Esophagus muscularis mucosa (tissue), 3 donors: ENCODE data around the gene GAS6.

Experiments
- POLR2A ChIP-seq: fragments of 450-650 bp; IDR thresholded peaks from one replicate; pipeline ENCODE4 v1.6.1; 2017; ENCODE audit warnings: antibody characterized with exemption, moderate library complexity, mild to moderate bottlenecking, low read depth
- TF ChIP-seq, protein P1 (sequence below), 3 experiments: fragments of 200-600 bp in 2 of 3; fragments of 450-650 bp in 1 of 3; sonication (generic) in 2 of 3; IDR thresholded peaks; one replicate each; pipeline ENCODE4 v1.5.1; 2017 to 2019; ENCODE audit warnings: antibody characterized with exemption in 3 of 3, mild to moderate bottlenecking in 2 of 3, moderate library complexity in 1 of 3

DNA sequence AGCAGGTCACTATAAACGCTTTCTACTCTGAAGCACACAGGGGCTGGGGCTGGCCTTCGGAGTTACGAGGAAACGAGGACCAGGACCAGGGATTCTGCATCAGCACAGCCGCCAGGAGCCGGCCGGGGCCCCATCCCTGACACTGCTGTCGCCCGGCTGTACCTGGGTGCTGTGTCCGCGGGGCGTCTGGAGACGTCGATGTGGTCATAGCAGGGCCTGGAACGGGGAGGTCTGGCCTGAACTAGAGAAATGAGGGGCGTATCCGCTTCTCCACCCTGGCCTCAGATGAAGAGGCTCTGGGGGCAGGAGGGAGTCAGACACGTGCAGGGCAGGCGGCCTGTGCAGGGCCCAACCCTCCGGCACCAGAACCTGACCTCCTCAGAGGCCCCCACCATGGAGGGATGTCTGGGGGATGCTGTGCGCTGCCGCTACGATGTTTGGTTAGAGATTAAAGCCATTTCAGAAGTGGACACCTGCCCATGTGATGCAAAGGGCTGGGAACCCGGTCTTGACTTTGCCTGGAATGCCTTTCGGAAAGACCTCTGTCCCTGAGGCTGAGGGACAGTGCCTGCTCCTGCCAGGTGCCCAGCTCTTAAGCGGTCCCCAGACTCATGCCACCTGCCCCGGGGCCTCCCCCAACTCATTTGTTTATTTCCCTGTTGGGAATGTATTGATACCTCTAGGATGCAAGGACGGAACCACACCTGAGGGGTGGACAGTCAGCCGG, 21.4 kb downstream of the GAS6 start:
- TF ChIP-seq, protein P1, sequence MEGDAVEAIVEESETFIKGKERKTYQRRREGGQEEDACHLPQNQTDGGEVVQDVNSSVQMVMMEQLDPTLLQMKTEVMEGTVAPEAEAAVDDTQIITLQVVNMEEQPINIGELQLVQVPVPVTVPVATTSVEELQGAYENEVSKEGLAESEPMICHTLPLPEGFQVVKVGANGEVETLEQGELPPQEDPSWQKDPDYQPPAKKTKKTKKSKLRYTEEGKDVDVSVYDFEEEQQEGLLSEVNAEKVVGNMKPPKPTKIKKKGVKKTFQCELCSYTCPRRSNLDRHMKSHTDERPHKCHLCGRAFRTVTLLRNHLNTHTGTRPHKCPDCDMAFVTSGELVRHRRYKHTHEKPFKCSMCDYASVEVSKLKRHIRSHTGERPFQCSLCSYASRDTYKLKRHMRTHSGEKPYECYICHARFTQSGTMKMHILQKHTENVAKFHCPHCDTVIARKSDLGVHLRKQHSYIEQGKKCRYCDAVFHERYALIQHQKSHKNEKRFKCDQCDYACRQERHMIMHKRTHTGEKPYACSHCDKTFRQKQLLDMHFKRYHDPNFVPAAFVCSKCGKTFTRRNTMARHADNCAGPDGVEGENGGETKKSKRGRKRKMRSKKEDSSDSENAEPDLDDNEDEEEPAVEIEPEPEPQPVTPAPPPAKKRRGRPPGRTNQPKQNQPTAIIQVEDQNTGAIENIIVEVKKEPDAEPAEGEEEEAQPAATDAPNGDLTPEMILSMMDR (IDR thresholded peaks at IDR 0.05) = no peak
- no peak for TF ChIP-seq POLR2A
